AG08396 (cell line): ENCODE measurements around the gene BRSK1.

Source experiments
- DNase-seq: peaks from one replicate; pipeline ENCODE4 v3.0.0; 2012; ENCODE audit warnings: low spot score, mixed read lengths

The BRSK1 gene

DNA sequence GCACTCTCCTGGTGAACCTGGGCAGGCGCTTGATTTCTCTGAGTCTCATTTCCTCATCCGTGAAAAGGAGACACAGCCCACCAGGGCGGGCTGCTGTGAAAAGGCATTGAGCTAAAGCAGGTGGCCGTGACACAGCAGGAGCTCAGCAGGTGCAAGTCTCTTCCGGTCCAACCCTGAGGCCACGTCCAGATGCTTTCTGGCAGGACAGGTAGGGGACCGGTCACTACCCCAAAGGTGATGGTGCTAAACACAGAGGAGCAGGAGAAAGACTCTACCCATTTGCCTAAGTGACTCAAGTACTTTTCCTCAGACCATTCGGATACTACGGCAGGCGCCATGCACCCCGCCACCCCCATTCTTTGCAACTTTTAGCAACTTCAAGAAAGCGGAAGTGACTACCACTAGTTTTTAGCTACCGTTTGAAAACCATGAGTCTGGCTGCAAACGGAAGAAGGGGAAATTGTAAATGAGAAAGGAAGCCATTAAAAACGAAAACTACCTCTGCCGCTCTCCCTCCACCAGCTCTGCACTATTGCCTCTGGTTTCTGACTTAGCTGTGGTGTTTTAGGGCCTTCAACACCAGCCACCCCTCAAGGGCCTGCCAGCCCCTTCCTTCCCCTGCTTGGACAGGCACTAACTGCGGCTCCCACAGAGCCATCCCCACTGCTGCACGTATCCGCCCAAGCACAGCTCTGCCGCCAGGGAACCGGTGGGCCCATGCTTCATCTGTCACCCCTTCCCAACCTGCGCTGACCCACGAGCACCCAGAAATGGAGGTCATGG lies 29.8 kb upstream of the BRSK1 start:
- DNase-seq: no peak

DNA sequence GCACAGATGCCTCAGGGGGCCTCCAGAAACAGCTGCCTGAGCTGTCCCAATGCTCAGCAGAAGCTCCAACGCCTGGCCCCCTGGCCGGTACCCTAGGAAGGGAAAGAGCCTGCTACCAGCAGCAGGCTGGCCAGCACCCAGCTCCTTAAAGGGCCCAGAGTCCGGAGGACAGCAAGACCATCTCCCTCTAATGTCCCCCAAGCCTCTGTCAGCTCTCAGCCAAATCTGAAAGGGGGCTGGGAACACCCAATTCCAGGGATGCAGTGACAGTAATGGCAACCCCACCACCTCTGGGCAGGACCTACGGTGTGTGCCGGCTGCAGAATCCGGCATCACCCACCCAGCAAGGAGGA lies 29.2 kb upstream of the BRSK1 start:
- no peak for DNase-seq

DNA sequence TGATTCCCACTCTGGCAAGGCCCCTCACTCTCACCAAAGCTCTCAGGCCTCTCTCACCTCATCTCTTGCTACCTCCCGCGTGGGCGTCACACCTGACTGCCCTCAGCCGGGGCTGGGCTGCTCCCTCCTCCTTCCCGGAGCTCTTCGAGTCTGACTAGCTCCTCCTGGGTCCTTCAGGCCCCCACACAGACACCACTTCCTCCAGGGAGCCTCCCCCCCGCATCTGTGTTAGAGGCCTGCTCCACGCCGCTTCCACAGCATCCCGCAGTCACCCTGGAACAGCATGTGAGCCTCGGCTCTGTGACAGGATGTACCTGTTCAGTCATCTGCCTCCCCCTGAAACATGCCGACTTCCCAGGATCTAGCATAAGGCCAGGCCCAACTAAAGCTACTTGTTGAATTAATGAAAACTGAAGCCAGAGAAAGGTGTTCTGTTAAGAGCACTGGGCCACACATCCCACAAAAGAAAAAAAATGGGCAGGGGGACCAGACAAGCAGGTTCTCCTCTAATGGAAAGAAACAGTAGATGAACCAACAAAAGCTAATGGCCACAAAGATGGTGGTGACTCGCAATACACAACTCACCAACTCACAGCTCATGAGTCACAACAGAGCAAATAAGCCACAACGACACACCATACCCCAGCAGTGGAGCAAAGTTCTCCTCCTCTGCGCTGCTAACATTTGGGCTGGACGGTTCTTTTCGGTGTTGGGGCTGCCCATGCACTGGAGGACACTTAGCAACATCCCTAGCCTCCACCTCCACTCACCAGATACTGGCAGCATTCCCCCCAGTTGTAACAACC lies 28.0 kb upstream of the BRSK1 start:
- DNase-seq: peak; percentile 58

DNA sequence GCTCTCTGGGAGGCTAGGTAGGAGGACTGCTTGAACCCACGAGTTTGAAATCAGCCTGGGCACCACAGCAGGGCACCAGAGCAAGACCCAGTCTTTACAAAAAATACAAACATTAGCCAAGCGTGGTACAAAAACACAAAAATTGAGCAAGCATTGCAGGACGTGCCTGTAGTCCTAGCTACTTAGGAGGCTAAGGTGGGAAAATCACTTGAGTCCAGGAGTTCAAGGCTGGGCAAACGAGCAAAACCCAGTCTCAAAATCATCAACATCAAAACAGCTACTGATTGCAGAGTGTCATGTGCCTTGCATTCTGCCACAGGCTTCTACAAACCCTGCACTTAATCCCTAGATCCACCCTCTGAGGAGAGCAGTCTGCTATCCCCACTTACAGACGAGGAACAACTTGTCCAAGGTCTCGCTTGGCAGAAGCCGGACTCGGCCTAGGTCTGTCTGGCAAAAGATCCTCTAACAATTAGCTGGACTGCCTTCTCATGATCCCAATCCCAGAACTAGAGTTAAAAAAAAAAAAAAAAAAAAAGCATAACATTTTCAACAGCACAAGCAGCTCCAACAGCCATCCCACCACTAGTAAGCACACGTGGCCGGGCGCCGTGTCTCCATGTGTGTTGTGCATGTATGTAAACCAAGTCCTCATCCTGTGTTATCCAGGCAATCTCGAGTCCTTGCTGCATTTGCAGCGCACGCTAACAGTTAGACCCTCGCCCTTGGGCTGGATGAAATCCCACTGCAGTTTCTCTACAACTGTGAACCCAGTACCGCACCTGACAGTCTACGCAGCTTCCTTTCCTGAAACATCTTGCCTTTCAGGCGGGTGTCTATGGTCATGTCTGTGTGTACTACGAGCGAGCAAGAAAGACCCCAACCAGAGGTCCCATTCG lies 27.0 kb upstream of the BRSK1 start:
- DNase-seq: no peak

DNA sequence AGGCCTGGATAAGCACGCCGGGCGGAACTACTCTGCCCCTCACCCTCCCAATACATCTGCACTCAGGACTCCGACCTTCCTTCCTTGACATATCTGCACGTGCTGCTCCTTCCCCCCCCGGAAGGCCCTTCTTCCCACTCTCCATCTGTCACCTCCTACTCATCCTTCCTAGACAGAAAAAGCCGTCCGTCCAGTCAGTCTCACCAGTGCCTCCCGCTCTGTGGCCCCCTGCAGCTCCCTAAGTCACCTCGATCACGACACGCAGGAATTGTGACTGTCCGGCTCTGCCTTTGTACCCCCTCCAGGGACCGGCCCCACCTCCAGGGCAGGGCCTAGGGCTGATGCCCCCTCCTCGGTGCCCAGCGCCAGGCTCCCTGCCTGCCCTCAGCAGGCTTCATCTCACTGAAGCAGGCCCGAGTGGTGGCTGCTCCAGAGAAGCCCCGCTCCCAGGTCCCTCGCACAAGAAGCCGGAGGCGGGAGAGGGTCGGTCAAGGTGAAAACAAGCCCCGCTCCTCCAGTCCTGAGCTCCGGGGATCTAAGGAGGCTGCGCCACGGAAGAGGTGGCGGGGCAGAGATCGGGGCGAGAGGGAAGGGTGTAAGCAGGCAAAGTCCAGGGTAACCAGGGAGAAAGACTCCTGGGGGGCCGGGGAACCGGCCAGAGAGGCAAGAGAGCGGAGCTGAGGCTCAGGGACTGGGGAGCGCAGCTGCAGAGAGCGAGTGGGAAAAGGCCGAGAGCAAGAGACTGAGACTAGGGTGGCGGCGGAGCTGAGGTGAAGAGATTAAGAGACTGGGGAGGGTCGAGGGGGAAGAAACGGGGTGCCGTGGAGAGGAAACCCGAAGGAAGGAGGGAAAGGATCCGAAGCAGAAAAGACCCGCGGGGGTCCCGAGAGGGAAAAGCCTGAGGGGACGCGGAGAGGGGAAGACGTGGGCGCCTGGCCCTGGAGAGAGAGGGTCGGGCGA lies 26.1 kb upstream of the BRSK1 start:
- DNase-seq: peak; percentile 47

DNA sequence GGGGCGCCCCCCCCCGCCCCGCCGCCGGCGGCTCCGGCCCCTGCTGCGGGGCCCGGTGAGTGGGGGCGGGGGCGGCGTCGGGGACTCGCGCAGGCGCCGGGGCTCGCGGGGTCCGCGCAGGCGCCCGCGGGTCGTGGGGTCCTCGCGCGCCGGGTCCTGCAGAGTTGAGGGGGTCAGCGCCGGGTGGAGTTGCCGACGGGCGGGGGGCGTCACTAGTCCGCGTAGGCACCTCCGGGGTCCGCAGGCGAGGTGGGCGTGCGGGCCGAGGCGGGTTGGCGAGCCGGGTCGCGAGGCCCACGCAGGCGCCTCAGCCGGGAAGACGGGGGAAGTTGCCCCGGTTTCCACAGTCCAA lies 25.3 kb upstream of the BRSK1 start:
- DNase-seq: peak; percentile 72

DNA sequence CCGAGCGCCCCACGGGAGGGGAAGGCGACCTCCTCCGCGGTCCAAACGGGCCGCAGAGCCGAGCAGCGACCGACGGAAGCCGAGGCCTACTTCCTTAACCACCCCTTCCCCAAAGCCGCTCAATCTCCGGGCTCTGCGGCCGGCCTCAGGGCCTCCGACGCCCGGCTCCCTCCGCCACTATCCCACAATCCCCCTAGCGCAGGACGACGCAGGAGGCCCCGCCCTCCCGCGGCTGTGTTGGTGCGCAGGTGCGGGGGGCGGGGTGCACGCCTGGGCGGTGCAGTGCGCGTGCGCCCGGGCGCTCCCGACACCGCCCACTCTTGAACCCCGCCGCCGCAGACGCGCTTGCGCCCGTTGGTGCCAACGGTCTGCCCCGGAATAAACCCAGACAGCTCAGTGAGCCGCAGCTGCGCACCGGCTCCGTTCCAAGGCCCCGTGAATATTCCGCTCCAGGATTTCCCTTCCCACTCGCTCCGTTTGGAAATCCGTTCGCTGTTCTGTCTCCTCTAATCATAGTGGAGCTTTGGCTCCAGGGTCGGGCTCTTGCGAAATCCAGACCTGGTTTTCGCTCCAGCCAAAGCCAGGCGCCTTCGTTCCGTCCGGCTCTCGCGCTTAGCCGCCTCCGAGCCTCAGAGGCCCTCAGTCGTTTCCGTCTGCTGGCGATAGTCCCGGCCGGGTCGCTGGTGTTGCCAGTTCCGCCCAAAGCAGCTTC lies 24.8 kb upstream of the BRSK1 start, which contains the start of gene PPP6R1:
PPP6R1 (minus strand) TSS at position 190 of the 712 bp plus-strand sequence. CDS start 11,914 bp downstream, outside the sequence.
- peak; percentile 100 for DNase-seq

DNA sequence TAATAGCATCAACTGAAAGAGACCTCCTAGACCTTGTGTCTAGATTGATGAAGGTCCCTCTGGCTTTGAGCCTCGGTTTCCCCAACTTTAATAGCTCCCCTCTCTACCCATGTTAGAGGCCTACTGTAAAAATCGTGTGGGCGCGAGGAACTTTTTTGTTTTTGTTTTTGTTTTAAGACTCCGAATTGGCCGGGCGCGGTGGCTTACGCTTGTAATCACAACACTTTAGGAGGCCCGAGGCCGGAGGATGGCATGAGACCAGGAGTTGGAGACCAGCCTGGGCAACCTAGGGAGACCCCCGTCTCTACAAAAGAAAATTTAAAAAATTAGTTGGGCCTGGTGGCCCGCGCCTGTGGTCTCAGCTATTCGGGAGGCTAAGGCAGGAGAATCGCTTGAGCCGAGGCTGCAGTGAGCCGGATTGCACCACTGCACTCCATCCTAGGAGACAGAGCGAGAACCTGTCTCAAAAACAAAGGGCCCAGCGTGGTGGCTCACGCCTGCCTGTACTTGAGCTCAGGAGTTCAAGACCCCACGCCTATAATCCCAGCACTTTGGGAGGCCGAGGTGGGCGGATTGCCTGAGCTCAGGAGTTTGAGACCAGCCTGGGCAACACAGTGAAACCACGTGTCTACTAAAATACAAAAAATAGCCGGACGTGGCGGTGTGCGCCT lies 24.1 kb upstream of the BRSK1 start:
- no peak for DNase-seq

DNA sequence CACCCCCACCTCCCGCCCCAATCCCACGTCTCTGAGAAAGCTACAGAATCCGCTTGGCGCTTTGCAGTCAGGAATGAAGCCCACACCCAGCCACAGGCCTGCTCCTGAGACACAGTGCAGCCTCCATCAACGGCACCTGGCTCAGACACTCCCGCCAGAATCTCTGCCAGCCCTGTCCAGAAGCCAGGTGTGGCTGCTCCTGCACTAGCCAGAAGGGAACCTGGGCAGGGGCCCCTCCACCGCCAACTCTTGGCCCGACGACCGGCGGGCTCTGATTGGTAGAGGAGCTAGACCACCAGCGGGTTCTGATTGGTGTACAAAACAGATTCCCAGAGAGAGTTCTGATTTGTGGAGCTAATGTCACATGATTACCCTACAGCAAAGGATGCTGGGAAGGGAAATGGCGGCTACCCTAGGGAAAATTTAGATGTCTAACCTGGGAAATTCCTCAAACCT lies 22.1 kb upstream of the BRSK1 start:
- no peak for DNase-seq

DNA sequence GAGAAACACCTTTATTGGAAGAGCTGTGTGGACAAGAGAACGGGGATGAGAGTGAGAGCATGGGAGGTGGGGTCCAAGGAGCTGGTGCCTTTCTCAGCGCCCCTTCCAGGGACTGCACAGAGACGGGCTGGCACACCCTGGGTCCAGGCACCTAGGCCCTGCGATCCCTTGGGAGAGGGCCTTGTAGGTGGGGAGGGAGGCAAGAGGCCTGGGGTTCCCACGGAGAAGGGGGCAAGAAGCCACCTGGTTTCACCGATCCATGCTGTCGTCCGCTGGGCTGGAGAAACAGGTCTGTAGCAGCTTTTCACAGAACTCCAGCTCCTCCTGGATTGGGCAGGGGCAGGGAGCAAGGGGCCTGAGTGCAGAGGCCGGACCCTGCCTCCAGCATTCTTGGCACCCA lies 21.4 kb upstream of the BRSK1 start:
- no peak for DNase-seq

DNA sequence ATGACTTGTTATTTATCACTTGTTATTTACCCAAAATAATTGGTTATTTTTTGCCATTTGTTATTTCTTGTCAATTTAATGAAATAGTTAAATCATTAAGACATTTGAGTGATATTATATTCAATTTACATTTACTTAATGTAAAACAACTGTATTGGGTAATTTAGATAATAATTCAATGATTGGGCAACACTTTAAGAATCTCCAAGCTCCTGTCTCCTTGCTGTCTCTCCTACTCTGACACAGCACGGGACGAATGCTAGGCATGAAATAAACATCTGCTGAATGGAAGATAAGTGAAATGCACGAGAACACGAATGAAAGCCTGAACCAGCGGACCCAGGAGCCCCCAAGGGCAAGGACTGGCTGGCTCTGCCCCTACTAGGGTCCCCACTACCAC lies 19.3 kb upstream of the BRSK1 start:
- no peak for DNase-seq

DNA sequence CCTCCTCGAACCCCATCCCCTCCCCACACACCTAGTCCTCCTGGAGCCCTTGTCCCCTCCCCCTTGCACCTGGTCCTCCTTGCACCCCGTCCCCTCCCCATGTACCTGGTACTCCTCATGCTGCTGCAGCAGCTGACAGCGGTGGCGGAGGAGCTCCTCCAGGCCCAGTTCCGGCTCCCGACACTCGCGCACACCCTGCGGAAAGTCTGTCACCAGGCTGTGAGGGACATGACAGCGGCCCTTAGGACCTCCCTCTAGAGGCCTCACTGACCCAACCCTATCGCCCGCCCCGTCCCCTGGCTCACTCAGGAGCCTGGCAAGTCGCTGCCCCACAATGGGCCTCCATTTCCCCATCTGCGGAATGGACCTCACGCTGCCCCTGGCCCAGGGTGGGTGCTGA lies 18.6 kb upstream of the BRSK1 start:
- DNase-seq: no peak

DNA sequence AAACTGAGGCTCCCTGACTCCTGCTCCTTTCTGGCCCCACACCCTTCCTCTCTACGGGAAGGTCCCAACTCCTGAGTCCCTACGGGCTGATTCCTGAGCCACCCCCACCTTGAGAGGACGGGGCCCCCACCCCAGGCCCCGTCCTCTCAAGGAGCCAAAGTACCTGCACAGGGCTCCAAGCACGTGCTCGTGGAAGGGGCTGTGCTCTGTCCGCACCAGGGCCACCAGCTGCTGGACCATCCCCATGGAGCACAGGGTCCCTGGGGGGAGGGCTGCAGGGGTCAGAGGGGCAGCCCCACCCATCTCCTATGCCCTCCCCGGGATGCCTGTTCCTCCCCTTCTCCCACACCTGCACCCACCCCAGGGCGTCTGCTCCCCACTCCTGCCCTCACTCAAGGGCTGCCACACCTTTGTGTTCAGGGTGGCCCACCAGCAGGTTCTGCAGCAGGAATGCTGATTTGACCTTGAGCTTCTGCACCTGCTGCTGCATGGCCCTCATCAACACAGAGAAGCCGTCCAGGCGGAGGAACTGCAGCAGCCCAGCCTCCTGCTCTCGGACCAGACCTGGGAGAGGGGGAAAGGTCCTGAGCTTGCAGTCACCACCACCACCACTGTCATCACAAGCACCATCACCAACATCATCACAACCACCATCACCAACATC lies 17.9 kb upstream of the BRSK1 start:
- DNase-seq: no peak

DNA sequence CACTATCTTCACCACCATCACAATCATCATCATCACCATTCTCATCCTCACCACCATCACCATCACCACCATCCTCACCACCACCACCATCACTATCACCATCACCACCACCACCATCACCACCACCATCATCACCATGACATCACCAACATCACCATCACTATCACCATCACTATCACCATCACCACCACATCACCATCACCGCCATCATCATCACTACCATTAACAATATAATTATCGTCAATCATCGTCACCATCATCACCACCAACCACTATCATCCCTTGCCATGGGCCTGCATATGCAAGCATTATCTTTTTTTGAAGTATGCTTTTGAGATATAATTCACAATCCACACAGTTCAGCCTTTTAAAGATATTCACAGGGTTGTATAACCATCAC lies 17.4 kb upstream of the BRSK1 start:
- no peak for DNase-seq

DNA sequence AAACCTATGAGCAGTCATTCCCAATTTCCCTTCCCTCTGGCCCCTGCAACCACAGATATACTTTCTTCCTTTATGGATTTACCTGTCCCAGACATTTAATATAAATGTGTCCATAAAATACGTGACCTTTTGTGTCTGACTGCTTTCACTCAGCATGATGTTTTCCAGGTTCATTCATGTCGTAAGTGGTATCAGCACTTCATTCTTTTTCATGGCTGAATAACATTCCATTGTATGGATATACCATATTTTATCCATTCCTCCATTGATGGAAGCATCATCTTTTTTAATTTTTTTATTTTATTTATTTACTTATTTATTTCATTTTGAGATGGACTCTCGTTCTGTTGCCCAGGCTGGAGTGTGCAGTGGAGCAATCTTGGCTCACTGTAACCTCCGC lies 17.0 kb upstream of the BRSK1 start:
- no peak for DNase-seq

DNA sequence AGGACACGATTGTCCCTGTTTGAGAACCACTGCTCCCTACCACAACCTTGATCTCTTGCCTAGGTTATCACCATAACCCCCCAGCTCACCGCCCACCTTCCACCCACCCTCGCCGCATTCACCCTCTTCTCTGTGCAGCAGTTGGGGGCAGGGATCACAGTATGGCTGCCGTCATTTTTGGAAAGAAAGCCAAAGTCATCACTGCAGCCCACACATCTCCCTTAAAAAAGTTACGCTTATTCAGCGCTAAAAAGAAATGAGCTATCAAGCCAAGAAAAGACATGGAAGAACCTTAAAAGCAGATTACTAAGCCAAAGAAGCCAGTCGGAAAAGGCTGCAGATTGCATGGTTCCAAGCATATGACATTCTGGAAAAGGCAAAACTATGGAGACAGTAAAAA lies 14.5 kb upstream of the BRSK1 start:
- DNase-seq: no peak

DNA sequence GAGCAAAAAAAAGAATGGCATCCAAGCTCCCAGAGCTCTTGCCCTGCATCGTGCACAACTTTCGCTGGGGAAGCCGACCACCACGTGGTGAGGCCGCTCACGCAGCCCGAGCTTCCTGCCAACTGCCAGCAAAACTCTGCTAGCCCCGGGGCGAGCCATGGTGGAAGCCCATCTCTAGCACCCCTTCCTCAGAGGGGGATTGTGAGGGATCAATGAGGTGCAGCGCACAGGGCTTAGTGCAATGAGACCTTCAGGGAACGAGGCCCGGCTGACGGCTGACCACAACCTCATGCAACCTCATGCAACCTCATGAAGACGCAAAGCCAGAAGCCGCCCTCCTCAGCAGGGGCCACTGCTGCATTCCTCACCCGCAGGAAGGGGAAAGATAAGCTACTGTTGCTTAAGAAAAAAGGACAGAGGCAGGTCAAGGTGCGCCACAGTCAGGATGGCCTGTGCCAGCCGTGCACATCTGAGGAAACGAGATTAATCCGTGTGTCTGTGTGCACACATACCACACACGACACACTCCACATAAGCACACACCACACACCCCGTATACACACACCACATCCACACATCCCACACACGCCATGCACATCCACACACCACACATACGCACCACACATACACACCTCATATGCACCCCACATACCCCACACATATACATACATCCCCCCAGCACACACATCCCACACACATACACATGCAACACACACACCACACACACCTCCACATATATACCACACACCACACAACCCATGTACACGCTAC lies 13.4 kb upstream of the BRSK1 start:
- DNase-seq: no peak

DNA sequence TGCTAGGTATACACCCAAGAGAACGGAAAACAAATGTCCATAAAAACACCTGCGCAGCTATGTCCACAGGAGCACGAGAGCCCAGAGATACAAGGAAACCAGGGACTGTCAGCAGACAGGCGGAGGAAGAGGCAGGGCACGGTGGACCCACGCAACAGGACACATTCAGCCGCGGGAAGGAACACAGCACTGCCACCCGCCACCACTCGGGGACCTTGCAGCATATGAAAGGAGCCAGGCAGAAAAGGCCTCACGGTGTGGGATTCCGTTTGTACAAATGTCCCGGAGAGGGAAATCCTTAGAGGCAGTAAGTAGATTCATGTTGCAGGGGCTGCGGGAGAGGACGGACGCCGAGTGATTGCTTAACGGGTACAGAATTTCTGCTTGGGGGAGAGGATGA lies 11.7 kb upstream of the BRSK1 start:
- no peak for DNase-seq
